Hindlimb muscle (tissue), 1 donor: ENCODE data around the gene TMEM139. TPM values are rescaled to one million over a fixed set of nuclear protein-coding genes. Genes with fewer than 3 reads are reported as not detected.
"Not testable (repeated sequence)": the region's sequence is repeated elsewhere in the genome, so short reads cannot be mapped to it uniquely, and the experiment has no call there.

ENCODE experiments used
- DNase-seq: peaks from one replicate; pipeline ENCODE4 v3.0.0-alpha.2; 2013
- polyA plus RNA-seq: library from polyadenylated mRNA; unstranded; fragments of 120-200 nt; gene quantifications from one replicate; pipeline ENCODE4 v1.2.1, GENCODE V29; 2013; ENCODE audit not compliant: insufficient read length

The TMEM139 gene
- polyA plus RNA-seq, 1 donor: 0.98 TPM

GRCh38 chr7:143259765-143260164 is 25.0 kb upstream of the TMEM139 start:
- DNase-seq: no peak

- DNase-seq: no peak
Observed at GRCh38 chr7:143261901-143262300, 22.9 kb upstream of the TMEM139 start.

DNA sequence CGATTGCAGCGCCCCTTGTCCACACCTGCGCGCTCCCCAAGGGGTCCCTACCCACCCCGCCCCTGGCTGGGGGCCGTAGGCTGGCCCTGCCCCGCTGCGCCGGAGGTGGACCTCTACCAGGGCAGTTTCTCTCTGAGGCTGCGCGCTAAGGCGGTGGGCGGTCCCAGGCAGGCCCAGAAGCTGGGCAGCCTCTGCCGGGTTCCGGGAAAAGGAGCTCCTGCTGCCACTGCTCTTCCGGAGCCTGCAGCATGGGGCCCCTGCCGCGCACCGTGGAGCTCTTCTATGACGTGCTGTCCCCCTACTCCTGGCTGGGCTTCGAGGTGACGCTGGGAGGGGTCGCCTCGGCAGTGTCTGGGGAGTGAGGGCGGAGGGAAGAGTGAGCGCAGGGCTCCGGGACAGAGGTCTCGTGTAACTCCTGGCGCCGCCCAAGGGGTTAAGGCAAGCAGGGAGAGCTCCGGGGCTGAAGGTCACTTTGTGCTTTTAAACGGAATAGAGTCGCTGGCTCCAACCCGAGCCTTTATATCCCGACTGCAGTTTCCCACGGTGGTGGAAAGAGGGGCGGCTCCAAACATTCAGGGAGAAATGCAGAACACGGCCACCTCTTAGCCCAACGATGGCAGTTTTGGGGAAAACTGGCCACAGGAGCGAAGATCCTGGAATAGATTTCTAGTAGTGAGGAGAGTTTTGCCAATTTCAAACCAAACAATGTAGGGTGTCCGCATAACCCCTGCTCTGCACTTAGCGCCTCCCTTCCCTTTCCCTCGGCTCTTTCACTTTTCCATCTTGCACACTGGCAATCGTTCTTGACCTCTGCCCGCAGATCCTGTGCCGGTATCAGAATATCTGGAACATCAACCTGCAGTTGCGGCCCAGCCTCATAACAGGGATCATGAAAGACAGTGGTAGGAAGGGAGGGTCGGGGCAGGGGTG is 21.2 kb upstream of the TMEM139 start, which contains the start of gene GSTK1:
GSTK1 (plus strand) TSS at position 176 of the 930 bp plus-strand sequence; CDS start at position 249, 73 bp downstream.
- peak; percentile 75 for DNase-seq

- not testable (repeated sequence) for DNase-seq
Observed at GRCh38 chr7:143264196-143264568, 20.6 kb upstream of the TMEM139 start.

DNA sequence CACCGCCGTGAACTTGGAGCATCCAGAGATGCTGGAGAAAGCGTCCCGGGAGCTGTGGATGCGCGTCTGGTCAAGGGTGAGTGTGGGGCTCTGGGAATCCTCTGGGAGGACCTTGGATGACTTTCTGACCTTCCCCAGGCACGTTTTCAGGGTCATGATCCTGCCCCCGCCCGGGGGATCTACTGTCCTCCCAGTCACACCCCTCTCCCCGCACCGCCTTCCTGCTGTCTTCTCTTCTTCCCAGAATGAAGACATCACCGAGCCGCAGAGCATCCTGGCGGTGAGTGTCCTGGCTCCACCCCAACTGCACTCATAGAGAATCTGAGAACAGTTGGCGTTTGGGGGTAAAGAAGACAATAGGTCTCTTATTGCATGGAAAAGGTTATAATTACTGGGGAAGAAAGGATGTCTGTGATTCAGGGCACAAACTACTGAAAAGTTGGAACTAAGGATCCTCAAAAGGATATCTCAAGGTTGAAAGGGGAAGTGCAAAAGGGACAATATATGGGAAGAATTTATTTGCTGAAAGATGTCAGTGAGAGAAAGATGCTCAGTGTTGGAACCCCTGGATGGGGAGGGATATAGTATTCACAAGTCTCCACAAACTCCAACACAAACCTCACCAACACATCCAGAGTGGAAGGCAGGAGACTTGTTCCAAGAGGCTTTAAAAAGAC is 19.6 kb upstream of the TMEM139 start:
- DNase-seq: no peak

DNA sequence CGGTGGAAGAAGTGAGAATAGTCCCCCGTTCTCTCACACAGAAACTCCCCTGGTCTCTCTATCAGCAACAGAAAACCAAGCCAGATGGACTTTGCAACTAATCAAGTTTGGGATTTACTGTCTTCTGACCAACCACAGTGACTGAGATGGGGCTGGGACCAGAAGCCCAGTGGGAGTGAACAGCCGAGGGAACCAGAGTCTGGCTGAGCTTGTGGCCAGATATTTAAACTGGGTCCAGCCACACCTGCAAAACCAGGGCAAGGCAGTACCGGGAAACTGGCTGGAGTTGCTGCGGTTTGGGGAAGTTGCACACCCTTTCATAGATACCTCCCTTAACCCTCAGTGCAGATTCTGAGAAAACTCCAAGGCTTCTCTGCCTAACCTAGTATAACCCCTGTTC is 15.5 kb upstream of the TMEM139 start:
- DNase-seq: no peak

DNA sequence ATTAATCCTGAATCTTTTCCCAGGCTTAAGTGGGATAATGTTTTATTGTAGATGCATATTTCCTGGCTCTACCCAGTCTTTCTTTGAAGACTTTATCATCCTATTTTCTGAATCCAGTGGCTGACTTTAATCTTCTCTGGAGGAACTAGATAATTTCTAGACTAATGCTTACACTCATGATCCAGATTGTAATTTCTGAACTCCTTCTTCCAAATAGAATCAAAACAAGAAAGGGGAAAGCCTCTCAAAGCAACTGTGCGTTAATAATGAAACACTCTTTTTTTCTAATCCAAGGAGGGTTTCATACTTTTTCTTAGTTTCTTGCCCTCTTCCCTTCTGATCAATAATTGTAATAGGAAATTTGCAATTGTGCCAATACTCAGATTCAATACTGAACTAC is 13.5 kb upstream of the TMEM139 start:
- DNase-seq: no peak

DNA sequence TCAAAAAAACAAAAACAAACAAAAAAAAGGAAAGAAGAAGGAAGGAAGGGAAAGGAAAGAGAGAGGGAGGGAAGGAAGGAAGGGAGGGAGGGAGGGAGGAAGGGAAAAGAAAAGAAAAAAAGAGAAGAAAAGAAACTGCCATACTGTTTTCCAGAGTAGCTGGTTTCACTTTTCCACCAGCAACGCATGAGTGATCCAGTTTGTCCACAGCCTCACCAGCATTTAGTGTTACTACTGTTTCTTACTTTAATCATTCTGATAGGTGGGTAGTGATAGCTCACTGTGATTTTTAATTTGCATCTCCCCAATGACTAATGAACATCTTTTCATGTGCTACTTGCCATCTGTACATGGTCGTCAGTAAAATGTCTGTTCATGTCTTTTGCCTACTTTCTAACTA is 11.9 kb upstream of the TMEM139 start:
- no peak for DNase-seq

- peak; percentile 67 for DNase-seq
Observed at GRCh38 chr7:143279186-143280098, 5.3 kb upstream of the TMEM139 start.

DNA sequence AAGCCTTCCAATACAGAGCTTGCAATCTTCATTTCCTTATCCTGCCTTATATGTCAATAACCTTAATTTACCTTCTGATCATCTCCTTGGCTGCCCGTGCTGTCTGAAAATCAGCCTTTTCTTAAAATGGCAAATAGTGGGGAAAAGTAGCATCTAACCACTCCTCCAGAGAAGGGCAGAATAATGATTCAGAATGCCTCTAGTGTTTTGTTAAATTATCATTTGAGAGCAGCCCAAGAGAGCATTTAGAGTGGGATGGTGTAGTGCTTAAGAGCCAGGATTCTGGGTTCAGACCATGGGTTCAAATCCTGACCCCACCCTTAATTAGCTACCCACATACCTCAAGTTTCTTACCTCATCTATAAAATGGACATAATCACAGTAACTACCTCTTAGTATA is 4.6 kb upstream of the TMEM139 start:
- DNase-seq: no peak

GRCh38 chr7:143280566-143280965 is 4.2 kb upstream of the TMEM139 start:
- no peak for DNase-seq

DNA sequence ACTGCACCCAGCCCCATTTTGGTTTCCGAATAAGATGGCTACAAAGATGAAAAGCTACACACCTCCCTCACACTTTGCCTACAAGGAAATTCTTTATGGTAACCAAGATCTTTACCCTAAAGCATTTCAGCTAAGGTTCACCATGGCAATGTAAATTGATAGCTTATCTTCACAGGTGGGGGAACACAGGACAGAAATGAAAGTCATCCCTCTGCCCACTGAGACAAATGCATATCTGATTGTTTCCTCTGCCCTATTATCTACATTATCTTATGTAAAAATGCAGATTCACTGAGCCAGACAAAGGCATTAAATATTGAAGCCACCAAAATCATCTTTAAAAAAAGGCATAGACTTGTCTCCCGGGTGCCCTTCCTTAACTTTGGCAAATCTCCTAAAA is 3.2 kb upstream of the TMEM139 start:
- DNase-seq: no peak

DNA sequence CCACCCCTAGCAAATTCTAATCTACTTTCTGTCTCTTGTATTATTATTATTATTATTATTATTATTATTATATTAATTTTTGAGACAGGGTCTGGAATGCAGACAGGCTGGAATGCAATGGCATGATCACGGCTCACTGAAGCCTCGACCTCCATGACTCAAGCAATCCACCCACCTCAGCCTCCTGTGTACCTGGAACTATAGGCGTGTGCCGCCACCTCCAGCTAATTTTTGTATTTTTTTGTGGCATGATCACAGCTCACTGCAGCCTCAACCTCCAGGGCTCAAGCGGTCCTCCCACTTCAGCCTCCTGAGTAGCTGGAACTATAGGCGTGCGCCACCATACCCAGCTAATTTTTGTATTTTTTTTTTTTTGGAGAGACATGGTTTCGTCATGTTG is 2.6 kb upstream of the TMEM139 start:
- DNase-seq: no peak

- DNase-seq: no peak
Observed at GRCh38 chr7:143283381-143283780, 1.4 kb upstream of the TMEM139 start.

- DNase-seq: no peak
Observed at GRCh38 chr7:143285470-143285778, 666 bp downstream of the TMEM139 start.

DNA sequence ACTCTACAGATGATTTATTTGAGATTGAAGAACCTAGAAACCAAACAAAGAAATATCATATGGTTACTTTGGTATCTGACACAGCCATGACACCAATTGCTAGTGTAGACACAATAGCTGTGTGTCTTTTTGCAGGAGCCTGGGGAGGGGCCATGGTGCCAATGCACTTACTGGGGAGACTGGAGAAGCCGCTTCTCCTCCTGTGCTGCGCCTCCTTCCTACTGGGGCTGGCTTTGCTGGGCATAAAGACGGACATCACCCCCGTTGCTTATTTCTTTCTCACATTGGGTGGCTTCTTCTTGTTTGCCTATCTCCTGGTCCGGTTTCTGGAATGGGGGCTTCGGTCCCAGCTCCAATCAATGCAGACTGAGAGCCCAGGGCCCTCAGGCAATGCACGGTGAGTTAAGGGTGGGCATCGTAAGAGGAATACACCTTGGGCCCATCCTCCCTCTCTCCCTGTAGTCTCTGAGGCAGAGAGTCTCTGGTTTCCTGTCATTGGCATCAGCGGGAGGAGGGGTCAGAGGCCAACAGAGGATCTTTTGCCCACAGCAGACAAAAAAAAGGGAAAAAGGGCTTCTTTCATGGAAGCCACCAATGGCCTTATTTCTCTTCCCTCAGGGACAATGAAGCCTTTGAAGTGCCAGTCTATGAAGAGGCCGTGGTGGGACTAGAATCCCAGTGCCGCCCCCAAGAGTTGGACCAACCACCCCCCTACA is 1.2 kb downstream of the TMEM139 start:
- DNase-seq: no peak

GRCh38 chr7:143286522-143286890 is 1.7 kb downstream of the TMEM139 start:
- no peak for DNase-seq

- no peak for DNase-seq
Observed at GRCh38 chr7:143287339-143287934, 2.7 kb downstream of the TMEM139 start.

DNA sequence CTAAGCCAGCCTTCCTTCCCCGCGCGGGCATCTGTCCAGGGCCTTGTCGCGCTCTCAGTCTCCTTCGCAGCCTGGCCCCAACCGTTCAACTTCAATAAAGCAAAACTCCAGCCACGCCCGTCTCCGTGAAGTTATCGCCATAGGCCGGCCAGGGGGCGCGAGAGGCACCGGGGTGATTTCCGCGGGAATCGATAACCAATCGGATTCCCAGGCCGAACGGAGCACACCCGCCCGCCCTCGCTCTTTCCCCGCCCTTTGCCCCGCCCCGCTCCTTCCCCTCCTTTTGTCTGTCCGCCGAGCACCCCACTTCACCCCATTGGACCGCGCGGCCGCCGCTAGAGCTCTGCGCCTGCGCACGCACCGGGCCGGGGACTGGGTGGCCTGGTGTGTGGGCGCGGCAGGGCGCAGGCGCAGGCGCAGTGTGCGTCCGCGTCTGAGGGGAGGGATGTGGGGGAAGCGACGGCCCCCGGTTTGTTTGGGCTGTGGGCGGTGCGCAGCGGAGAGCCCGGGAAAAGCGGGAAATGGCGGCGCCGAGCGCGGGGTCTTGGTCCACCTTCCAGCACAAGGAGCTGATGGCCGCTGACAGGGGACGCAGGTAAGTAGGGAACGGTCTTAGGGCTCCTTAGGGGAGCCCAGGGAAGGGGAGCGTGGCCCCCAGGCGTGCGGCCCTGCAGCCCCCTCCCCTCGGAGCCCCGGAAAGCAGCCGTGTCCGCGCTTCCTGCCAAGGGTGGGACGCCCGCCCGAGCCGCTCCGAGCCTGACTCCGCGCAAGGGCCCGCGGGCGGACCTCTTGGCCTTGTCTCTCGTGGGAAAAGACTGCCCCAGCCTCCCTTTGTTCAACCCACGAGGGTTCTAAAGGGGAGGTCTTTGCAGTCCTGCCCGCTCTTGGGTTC is 3.4 kb downstream of the TMEM139 start, which contains the start of gene CASP2:
CASP2 (plus strand) TSS at position 417 of the 892 bp plus-strand sequence; CDS start at position 522, 105 bp downstream.
- peak; percentile 99 for DNase-seq

DNA sequence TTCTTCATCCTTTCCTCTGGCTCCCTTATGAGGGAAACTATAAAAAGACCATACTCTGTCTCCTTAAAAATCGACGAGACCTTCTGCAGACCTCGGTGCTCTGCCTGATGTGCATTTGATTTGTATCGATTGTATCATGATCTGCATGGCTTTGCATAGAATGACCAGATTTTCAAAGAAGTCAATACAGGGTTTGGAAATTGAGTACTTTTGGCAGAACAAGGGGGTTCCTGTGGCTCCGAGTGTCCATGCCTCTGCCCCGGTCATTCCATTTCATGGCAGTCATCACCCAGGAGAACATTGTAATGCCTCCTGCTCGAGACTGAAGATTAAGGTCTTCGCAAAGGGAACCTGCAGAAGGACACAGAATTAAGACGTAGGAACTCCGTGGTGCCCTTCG is 4.1 kb downstream of the TMEM139 start:
- DNase-seq: no peak

GRCh38 chr7:143289421-143289820 is 4.7 kb downstream of the TMEM139 start:
- DNase-seq: no peak
